Gastrocnemius medialis (tissue), 4 donors: ENCODE measurements around the gene TEKT5.

ENCODE experiments used
- POLR2A ChIP-seq, 2 donors: fragments of 450-650 bp; IDR thresholded peaks; one replicate each; pipeline ENCODE4 v1.6.1; 2017; ENCODE audit warnings: antibody characterized with exemption in 2 of 2, mild to moderate bottlenecking in 2 of 2, moderate library complexity in 2 of 2
- TF ChIP-seq, protein P1 (sequence below), 5 experiments: fragments of 450-650 bp in 3 of 5; fragments of 200-600 bp in 2 of 5; sonication (generic) in 2 of 5; IDR thresholded peaks in 4 of 5; conservative IDR thresholded peaks in 1 of 5; 1 replicate in 4 of 5; 2 replicates in 1 of 5; pipeline ENCODE4 v1.5.1; 2016 to 2019; ENCODE audit warnings: antibody characterized with exemption in 5 of 5, mild to moderate bottlenecking in 3 of 5, moderate library complexity in 3 of 5

GRCh38 chr16:10699756-10700155 lies 5.0 kb upstream of the TEKT5 start:
- TF ChIP-seq, protein P1, sequence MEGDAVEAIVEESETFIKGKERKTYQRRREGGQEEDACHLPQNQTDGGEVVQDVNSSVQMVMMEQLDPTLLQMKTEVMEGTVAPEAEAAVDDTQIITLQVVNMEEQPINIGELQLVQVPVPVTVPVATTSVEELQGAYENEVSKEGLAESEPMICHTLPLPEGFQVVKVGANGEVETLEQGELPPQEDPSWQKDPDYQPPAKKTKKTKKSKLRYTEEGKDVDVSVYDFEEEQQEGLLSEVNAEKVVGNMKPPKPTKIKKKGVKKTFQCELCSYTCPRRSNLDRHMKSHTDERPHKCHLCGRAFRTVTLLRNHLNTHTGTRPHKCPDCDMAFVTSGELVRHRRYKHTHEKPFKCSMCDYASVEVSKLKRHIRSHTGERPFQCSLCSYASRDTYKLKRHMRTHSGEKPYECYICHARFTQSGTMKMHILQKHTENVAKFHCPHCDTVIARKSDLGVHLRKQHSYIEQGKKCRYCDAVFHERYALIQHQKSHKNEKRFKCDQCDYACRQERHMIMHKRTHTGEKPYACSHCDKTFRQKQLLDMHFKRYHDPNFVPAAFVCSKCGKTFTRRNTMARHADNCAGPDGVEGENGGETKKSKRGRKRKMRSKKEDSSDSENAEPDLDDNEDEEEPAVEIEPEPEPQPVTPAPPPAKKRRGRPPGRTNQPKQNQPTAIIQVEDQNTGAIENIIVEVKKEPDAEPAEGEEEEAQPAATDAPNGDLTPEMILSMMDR (IDR thresholded peaks at IDR 0.05 in 4 of 5, conservative IDR thresholded peaks at IDR 0.05 in 1 of 5), result no peak
- no peak for TF ChIP-seq POLR2A (IDR thresholded peaks at IDR 0.05)
